GM23338 (cell line): Measurements from ENCODE around the gene TBC1D5. TPM values are rescaled to one million over a fixed set of nuclear protein-coding genes. Genes with fewer than 3 reads are reported as not detected.
A peak's percentile ranks its signal among the peaks of the same experiment; 100 is the strongest.

Source experiments
- ATAC-seq: fragments of 200-7000 bp; cut with Tn5 transposase; 3 replicates; pipeline ENCODE4 v1.9.1; 2020
- DNase-seq: peaks from one replicate; pipeline ENCODE4 v3.0.0-alpha.2; 2015; ENCODE audit warnings: low spot score
- H2AFZ ChIP-seq: fragments of 200-600 bp; sonication (generic); 2 replicates; pipeline ENCODE4 v1.8.0; 2016; ENCODE audit warnings: antibody characterized with exemption, mild to moderate bottlenecking, moderate library complexity
- H3F3A ChIP-seq: fragments of 200-600 bp; sonication (generic); replicated peaks from 2 replicates; pipeline ENCODE4 v1.8.0; 2017; ENCODE audit warnings: antibody characterized with exemption, mixed run types, low read depth
- H3K27ac ChIP-seq: fragments of 200-600 bp; sonication (generic); 2 replicates; pipeline ENCODE4 v1.6.1; 2016; ENCODE audit warnings: low read depth
- H3K27me3 ChIP-seq: fragments of 200-600 bp; sonication (generic); 2 replicates; pipeline ENCODE4 v1.8.0; 2016; ENCODE audit warnings: mild to moderate bottlenecking, mixed run types, moderate library complexity; ENCODE audit not compliant: insufficient read depth
- H3K36me3 ChIP-seq: fragments of 200-600 bp; sonication (generic); 2 replicates; pipeline ENCODE4 v1.8.0; 2016; ENCODE audit warnings: mild to moderate bottlenecking; ENCODE audit not compliant: insufficient read depth
- H3K4me1 ChIP-seq: fragments of 200-600 bp; sonication (generic); 2 replicates; pipeline ENCODE4 v1.8.0; 2016; ENCODE audit warnings: mild to moderate bottlenecking, moderate library complexity; ENCODE audit not compliant: insufficient read depth
- H3K4me2 ChIP-seq: fragments of 200-600 bp; sonication (generic); 2 replicates; pipeline ENCODE4 v1.7.1; 2017; ENCODE audit warnings: mixed run types
- H3K4me3 ChIP-seq: fragments of 200-600 bp; sonication (generic); 2 replicates; pipeline ENCODE4 v1.6.1; 2016; ENCODE audit warnings: mixed run types
- H3K79me2 ChIP-seq: fragments of 200-600 bp; sonication (generic); replicated peaks from 2 replicates; pipeline ENCODE4 v1.8.0; 2017; ENCODE audit warnings: mild to moderate bottlenecking; ENCODE audit not compliant: insufficient read depth
- H3K9me2 ChIP-seq: fragments of 200-600 bp; sonication (generic); 2 replicates; pipeline ENCODE4 v1.8.0; 2017; ENCODE audit not compliant: insufficient read depth
- H4K20me1 ChIP-seq: fragments of 200-600 bp; sonication (generic); replicated peaks from 2 replicates; pipeline ENCODE4 v1.8.0; 2017; ENCODE audit warnings: mild to moderate bottlenecking; ENCODE audit not compliant: insufficient read depth
- H3K27ac Mint-ChIP-seq: 2 replicates; pipeline ENCODE4 v1.8.0; 2020; ENCODE audit warnings: inconsistent platforms, mild to moderate bottlenecking, moderate library complexity, mixed read lengths
- H3K27me3 Mint-ChIP-seq: 3 replicates; pipeline ENCODE4 v1.8.0; 2022; ENCODE audit warnings: low read depth, mild to moderate bottlenecking, moderate library complexity, mixed read lengths, inconsistent platforms; ENCODE audit not compliant: insufficient read depth, poor library complexity
- H3K36me3 Mint-ChIP-seq: 3 replicates; pipeline ENCODE4 v1.8.0; 2021; ENCODE audit warnings: low read depth, mild to moderate bottlenecking, inconsistent platforms, moderate library complexity, mixed read lengths
- H3K4me1 Mint-ChIP-seq: 3 replicates; pipeline ENCODE4 v1.8.0; 2020; ENCODE audit warnings: mild to moderate bottlenecking, inconsistent platforms, mixed read lengths
- H3K4me3 Mint-ChIP-seq: 3 replicates; pipeline ENCODE4 v1.8.0; 2021; ENCODE audit warnings: moderate library complexity, mild to moderate bottlenecking, inconsistent platforms, mixed read lengths
- H3K9me3 Mint-ChIP-seq: 3 replicates; pipeline ENCODE4 v1.8.0; 2020; ENCODE audit warnings: moderate library complexity, mild to moderate bottlenecking, inconsistent platforms, mixed read lengths
- CREB1 ChIP-seq: fragments of 250-450 bp; sonication (Bioruptor Pico); IDR thresholded peaks from 2 replicates; pipeline ENCODE4 v1.5.0; 2020; ENCODE audit warnings: low read depth, mild to moderate bottlenecking, moderate library complexity
- CTCF ChIP-seq, 2 experiments: fragments of 200-600 bp in 1 of 2; sonication (generic) in 1 of 2; conservative IDR thresholded peaks; 2 replicates each; pipeline versions ENCODE4 v1.5.1 to v1.6.1; 2016 to 2017; ENCODE audit warnings: antibody characterized with exemption in 2 of 2, low read depth in 2 of 2, mild to moderate bottlenecking in 2 of 2, moderate library complexity in 1 of 2
- EZH2 ChIP-seq: fragments of 200-600 bp; sonication (generic); IDR thresholded peaks from one replicate; pipeline ENCODE4 v1.8.0; 2017; ENCODE audit warnings: antibody characterized with exemption, mild to moderate bottlenecking, low read depth; ENCODE audit not compliant: unreplicated experiment
- JUNB ChIP-seq: IDR thresholded peaks from one replicate; pipeline ENCODE4 v1.6.1; 2016; ENCODE audit warnings: antibody characterized with exemption; ENCODE audit not compliant: unreplicated experiment
- NANOG ChIP-seq: IDR thresholded peaks from 2 replicates; pipeline ENCODE4 v1.6.1; 2016; ENCODE audit warnings: antibody characterized with exemption, borderline replicate concordance
- POLR2AphosphoS5 ChIP-seq: IDR thresholded peaks from 2 replicates; pipeline ENCODE4 v1.6.1; 2016; ENCODE audit warnings: antibody characterized with exemption, low read depth
- ZNF114 ChIP-seq: fragments of 250-450 bp; sonication (Bioruptor Pico); IDR thresholded peaks from 2 replicates; pipeline ENCODE4 v1.5.0; 2020; ENCODE audit warnings: mild to moderate bottlenecking, moderate library complexity
- ZNF331 ChIP-seq: fragments of 250-450 bp; sonication (Bioruptor Pico); IDR thresholded peaks from 2 replicates; pipeline ENCODE4 v1.5.0; 2020; ENCODE audit warnings: low read depth, mild to moderate bottlenecking, moderate library complexity
- polyA plus RNA-seq: library from polyadenylated mRNA; unstranded; fragments of >200 nt; fragmentation: Nextera tagmentation; extraction: Ambion mirVana; gene quantifications from 2 replicates; pipeline ENCODE4 v1.2.1, GENCODE V29; 2016
- total RNA-seq: library from RNA; depleted of rRNA; stranded (reverse); fragments of >200 nt; shearing (Covaris generic); gene quantifications from 2 replicates; pipeline ENCODE4 v1.2.3, GENCODE V29; 2014
- TF ChIP-seq, protein P1 (sequence below): IDR thresholded peaks from one replicate; pipeline ENCODE4 v1.6.1; 2018; ENCODE audit warnings: antibody characterized with exemption; ENCODE audit not compliant: unreplicated experiment
- TF ChIP-seq, protein P2 (sequence below): fragments of 250-450 bp; sonication (Bioruptor Pico); IDR thresholded peaks from 2 replicates; pipeline ENCODE4 v1.5.0; 2020; ENCODE audit warnings: mild to moderate bottlenecking, moderate library complexity

The TBC1D5 gene
- total and polyA plus RNA-seq, 2 experiments from 2014 or later, result 21.8 to 48.1 TPM

DNA sequence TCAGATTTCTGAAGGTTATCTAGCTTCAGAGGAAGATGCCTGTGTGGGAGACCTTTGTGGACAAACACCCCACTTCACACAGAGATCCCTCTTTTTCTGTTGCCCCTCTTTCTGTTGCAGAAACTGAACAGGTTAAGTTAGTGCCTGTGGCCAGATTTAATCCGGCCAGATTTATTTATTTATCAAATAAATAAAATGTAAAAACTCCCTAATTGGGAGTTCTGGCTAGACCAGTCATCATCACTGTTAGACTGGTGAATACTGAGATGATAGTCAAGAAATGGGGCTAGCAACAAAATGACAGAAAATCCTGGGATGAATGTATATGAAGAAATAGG, 1.2 kb upstream of the TBC1D5 start:
- no peak for ATAC-seq
- H3K9me3 Mint-ChIP-seq, result no peaks in the 10 kb centered on the region
- Histone ChIP-seq H3K27ac (no peak overlapping the region), H3K27me3 (no peaks in the 10 kb centered on the region), H3K4me1 (peaks cover 36% of the 10 kb centered on the region), H3K36me3 (no peaks in the 10 kb centered on the region), H4K20me1 (no peaks in the 10 kb centered on the region), H3K4me3 (peak overlapping the region; percentile 88), H3F3A (peaks cover 10% of the 10 kb centered on the region), H3K9me2 (no peaks in the 10 kb centered on the region; the same call in 1 of the 2 replicates), H2AFZ (no peak overlapping the region; the same call in 1 of the 2 replicates), H3K79me2 (peaks cover 24% of the 10 kb centered on the region), H3K4me2 (peak overlapping the region; percentile 96)
- H3K27me3 Mint-ChIP-seq, result peaks cover 6% of the 10 kb centered on the region
- no peak for TF ChIP-seq POLR2AphosphoS5
- TF ChIP-seq CTCF (conservative IDR thresholded peaks at IDR 0.05; ENCODE audit: low read depth in 2 of 2), result no peak
- TF ChIP-seq EZH2, result no peak
- TF ChIP-seq ZNF331 (CRISPR knock-in tag), result no peak
- TF ChIP-seq ZNF114 (CRISPR knock-in tag), result no peak
- TF ChIP-seq JUNB, result no peak
- H3K4me1 Mint-ChIP-seq, result peaks cover 34% of the 10 kb centered on the region
- no peak for DNase-seq
- peak overlapping the region; percentile 91 for H3K27ac Mint-ChIP-seq
- H3K4me3 Mint-ChIP-seq, result peak overlapping the region; percentile 95
- H3K36me3 Mint-ChIP-seq, result 0 out of 3 replicates have a peak, but pooled peaks cover 3% of the 10 kb centered on the region

- Mint-ChIP-seq H3K4me1 (peaks cover 34% of the 10 kb centered on the region), H3K4me3 (peak overlapping the region; percentile 95), H3K36me3 (0 out of 3 replicates have a peak, but pooled peaks cover 3% of the 10 kb centered on the region), H3K9me3 (no peaks in the 10 kb centered on the region), H3K27me3 (peaks cover 6% of the 10 kb centered on the region), H3K27ac (peak overlapping the region; percentile 91)
- ATAC-seq (no peak; the same call in 2 of the 3 replicates), DNase-seq (no peak)
- Histone ChIP-seq H3K9me2 (no peaks in the 10 kb centered on the region; the same call in 1 of the 2 replicates), H3K27me3 (no peaks in the 10 kb centered on the region), H3F3A (peaks cover 10% of the 10 kb centered on the region), H3K4me1 (peaks cover 36% of the 10 kb centered on the region), H3K4me2 (peak overlapping the region; percentile 96), H2AFZ (peak overlapping the region; percentile 96), H3K4me3 (peak overlapping the region; percentile 88), H3K27ac (peak overlapping the region; percentile 100), H4K20me1 (no peaks in the 10 kb centered on the region), H3K79me2 (peaks cover 29% of the 10 kb centered on the region), H3K36me3 (no peaks in the 10 kb centered on the region)
- TF ChIP-seq, protein P1, sequence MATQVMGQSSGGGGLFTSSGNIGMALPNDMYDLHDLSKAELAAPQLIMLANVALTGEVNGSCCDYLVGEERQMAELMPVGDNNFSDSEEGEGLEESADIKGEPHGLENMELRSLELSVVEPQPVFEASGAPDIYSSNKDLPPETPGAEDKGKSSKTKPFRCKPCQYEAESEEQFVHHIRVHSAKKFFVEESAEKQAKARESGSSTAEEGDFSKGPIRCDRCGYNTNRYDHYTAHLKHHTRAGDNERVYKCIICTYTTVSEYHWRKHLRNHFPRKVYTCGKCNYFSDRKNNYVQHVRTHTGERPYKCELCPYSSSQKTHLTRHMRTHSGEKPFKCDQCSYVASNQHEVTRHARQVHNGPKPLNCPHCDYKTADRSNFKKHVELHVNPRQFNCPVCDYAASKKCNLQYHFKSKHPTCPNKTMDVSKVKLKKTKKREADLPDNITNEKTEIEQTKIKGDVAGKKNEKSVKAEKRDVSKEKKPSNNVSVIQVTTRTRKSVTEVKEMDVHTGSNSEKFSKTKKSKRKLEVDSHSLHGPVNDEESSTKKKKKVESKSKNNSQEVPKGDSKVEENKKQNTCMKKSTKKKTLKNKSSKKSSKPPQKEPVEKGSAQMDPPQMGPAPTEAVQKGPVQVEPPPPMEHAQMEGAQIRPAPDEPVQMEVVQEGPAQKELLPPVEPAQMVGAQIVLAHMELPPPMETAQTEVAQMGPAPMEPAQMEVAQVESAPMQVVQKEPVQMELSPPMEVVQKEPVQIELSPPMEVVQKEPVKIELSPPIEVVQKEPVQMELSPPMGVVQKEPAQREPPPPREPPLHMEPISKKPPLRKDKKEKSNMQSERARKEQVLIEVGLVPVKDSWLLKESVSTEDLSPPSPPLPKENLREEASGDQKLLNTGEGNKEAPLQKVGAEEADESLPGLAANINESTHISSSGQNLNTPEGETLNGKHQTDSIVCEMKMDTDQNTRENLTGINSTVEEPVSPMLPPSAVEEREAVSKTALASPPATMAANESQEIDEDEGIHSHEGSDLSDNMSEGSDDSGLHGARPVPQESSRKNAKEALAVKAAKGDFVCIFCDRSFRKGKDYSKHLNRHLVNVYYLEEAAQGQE, result no peak
- TF ChIP-seq CREB1, result no peak
- TF ChIP-seq, protein P2, sequence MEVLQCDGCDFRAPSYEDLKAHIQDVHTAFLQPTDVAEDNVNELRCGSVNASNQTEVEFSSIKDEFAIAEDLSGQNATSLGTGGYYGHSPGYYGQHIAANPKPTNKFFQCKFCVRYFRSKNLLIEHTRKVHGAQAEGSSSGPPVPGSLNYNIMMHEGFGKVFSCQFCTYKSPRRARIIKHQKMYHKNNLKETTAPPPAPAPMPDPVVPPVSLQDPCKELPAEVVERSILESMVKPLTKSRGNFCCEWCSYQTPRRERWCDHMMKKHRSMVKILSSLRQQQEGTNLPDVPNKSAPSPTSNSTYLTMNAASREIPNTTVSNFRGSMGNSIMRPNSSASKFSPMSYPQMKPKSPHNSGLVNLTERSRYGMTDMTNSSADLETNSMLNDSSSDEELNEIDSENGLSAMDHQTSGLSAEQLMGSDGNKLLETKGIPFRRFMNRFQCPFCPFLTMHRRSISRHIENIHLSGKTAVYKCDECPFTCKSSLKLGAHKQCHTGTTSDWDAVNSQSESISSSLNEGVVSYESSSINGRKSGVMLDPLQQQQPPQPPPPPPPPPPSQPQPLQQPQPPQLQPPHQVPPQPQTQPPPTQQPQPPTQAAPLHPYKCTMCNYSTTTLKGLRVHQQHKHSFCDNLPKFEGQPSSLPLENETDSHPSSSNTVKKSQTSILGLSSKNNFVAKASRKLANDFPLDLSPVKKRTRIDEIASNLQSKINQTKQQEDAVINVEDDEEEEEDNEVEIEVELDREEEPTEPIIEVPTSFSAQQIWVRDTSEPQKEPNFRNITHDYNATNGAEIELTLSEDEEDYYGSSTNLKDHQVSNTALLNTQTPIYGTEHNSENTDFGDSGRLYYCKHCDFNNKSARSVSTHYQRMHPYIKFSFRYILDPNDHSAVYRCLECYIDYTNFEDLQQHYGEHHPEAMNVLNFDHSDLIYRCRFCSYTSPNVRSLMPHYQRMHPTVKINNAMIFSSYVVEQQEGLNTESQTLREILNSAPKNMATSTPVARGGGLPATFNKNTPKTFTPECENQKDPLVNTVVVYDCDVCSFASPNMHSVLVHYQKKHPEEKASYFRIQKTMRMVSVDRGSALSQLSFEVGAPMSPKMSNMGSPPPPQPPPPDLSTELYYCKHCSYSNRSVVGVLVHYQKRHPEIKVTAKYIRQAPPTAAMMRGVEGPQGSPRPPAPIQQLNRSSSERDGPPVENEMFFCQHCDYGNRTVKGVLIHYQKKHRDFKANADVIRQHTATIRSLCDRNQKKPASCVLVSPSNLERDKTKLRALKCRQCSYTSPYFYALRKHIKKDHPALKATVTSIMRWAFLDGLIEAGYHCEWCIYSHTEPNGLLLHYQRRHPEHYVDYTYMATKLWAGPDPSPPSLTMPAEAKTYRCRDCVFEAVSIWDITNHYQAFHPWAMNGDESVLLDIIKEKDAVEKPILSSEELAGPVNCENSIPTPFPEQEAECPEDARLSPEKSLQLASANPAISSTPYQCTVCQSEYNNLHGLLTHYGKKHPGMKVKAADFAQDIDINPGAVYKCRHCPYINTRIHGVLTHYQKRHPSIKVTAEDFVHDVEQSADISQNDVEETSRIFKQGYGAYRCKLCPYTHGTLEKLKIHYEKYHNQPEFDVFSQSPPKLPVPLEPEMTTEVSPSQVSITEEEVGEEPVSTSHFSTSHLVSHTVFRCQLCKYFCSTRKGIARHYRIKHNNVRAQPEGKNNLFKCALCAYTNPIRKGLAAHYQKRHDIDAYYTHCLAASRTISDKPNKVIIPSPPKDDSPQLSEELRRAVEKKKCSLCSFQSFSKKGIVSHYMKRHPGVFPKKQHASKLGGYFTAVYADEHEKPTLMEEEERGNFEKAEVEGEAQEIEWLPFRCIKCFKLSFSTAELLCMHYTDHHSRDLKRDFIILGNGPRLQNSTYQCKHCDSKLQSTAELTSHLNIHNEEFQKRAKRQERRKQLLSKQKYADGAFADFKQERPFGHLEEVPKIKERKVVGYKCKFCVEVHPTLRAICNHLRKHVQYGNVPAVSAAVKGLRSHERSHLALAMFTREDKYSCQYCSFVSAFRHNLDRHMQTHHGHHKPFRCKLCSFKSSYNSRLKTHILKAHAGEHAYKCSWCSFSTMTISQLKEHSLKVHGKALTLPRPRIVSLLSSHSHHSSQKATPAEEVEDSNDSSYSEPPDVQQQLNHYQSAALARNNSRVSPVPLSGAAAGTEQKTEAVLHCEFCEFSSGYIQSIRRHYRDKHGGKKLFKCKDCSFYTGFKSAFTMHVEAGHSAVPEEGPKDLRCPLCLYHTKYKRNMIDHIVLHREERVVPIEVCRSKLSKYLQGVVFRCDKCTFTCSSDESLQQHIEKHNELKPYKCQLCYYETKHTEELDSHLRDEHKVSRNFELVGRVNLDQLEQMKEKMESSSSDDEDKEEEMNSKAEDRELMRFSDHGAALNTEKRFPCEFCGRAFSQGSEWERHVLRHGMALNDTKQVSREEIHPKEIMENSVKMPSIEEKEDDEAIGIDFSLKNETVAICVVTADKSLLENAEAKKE (CRISPR knock-in tag), result no peak
- no peak for TF ChIP-seq NANOG
Observed at GRCh38 chr3:17742880-17743657, 638 bp upstream of the TBC1D5 start.
